OCI-LY7 (cell line): ENCODE measurements around the gene PET100. TPM values are rescaled to one million over a fixed set of nuclear protein-coding genes. Genes with fewer than 3 reads are reported as not detected.

Experiments
- BruUV-seq: library from RNA; stranded (reverse); fragments of 400-500 nt; replicated peaks from 2 replicates; lab custom pipeline; 2021; lab: Mats Ljungman, UMichigan
- CTCF ChIA-PET: fragments of 300-600 bp; sonication (Branson Sonifier 250); formaldehyde crosslinking; loops from one replicate; lab custom pipeline; 2022; ENCODE audit warnings: antibody characterized with exemption; ENCODE audit not compliant: unreplicated experiment; lab: Charles Lee
- POLR2A ChIA-PET: fragments of 300-600 bp; sonication (Branson Sonifier 250); formaldehyde crosslinking; loops from one replicate; lab custom pipeline; 2022; ENCODE audit warnings: antibody characterized with exemption; lab: Charles Lee
- DNase-seq: peaks from one replicate; pipeline ENCODE4 v3.0.0-alpha.2; 2015; ENCODE audit warnings: low spot score
- H2AFZ ChIP-seq: fragments of 200-600 bp; sonication (generic), shearing (Covaris generic); 2 replicates; pipeline ENCODE4 v1.6.1; 2014; ENCODE audit warnings: mild to moderate bottlenecking, antibody characterized with exemption, low read length, moderate library complexity
- H3K27ac ChIP-seq: fragments of 200-600 bp; sonication (generic); 2 replicates; pipeline ENCODE4 v1.5.1; 2014; ENCODE audit warnings: mixed run types, low read depth, mild to moderate bottlenecking, moderate library complexity, low read length, inconsistent platforms; ENCODE audit not compliant: poor library complexity, severe bottlenecking
- H3K36me3 ChIP-seq: fragments of 200-600 bp; sonication (generic); 2 replicates; pipeline ENCODE4 v1.6.1; 2014; ENCODE audit warnings: mild to moderate bottlenecking, antibody characterized with exemption, low read length, moderate library complexity, mixed read lengths; ENCODE audit not compliant: insufficient read depth
- H3K4me1 ChIP-seq: fragments of 200-600 bp; sonication (generic); 2 replicates; pipeline ENCODE4 v1.5.1; 2014; ENCODE audit warnings: mild to moderate bottlenecking, low read length; ENCODE audit not compliant: insufficient read depth, poor library complexity, severe bottlenecking
- H3K4me2 ChIP-seq: fragments of 200-600 bp; sonication (generic); 2 replicates; pipeline ENCODE4 v1.6.1; 2014; ENCODE audit warnings: mild to moderate bottlenecking, low read length
- H3K4me3 ChIP-seq: fragments of 200-600 bp; sonication (generic); 2 replicates; pipeline ENCODE4 v1.5.1; 2014; ENCODE audit warnings: mild to moderate bottlenecking, low read depth, low read length; ENCODE audit not compliant: poor library complexity, severe bottlenecking
- H3K79me2 ChIP-seq: fragments of 200-600 bp; sonication (generic); 2 replicates; pipeline ENCODE4 v1.6.1; 2016; ENCODE audit warnings: low read depth, mild to moderate bottlenecking, low read length, moderate library complexity, mixed read lengths; ENCODE audit not compliant: insufficient read depth
- H3K9me2 ChIP-seq: fragments of 200-600 bp; sonication (generic); 2 replicates; pipeline ENCODE4 v1.6.1; 2016; ENCODE audit warnings: mild to moderate bottlenecking, low read length, mixed read lengths; ENCODE audit not compliant: insufficient read depth
- H3K9me3 ChIP-seq: fragments of 200-600 bp; sonication (generic); 2 replicates; pipeline ENCODE4 v1.6.1; 2014; ENCODE audit warnings: mild to moderate bottlenecking, mixed run types, low read length, mixed read lengths
- H4K20me1 ChIP-seq: fragments of 200-600 bp; sonication (generic); 2 replicates; pipeline ENCODE4 v1.6.1; 2014; ENCODE audit warnings: mild to moderate bottlenecking, antibody characterized with exemption, low read length, moderate library complexity, mixed read lengths; ENCODE audit not compliant: insufficient read depth
- CTCF ChIP-seq: fragments of 200-600 bp; sonication (generic); conservative IDR thresholded peaks from 2 replicates; pipeline ENCODE4 v1.5.1; 2014; ENCODE audit warnings: mild to moderate bottlenecking, antibody characterized with exemption, low read length, moderate library complexity, mixed read lengths
- EZH2phosphoT487 ChIP-seq: fragments of 200-600 bp; sonication (generic); IDR thresholded peaks from 2 replicates; pipeline ENCODE4 v1.6.1; 2018; ENCODE audit warnings: low read depth, borderline replicate concordance, mild to moderate bottlenecking, mixed run types, antibody characterized with exemption, low read length, moderate library complexity, mixed read lengths
- intact Hi-C: fragments of 100-400 bp; cut with micrococcal nuclease; formaldehyde crosslinking; loops from one replicate; pipeline ENCODE4 v1.10.0; 2022; ENCODE audit not compliant: unreplicated experiment
- total RNA-seq, 2 experiments: library from RNA; depleted of rRNA in 1 of 2; stranded (reverse); fragments of >200 nt in 1 of 2; shearing (Covaris generic) in 1 of 2; gene quantifications; 2 replicates each; pipeline ENCODE4 v1.2.3, GENCODE V29; 2014 to 2022

The PET100 gene
- total RNA-seq, 2 experiments from 2014 or later = 48.8 to 118 TPM

- DNase-seq = no peak
- Histone ChIP-seq H2AFZ (no peak overlapping the region), H3K79me2 (no peaks in the 10 kb centered on the region; the same call in 1 of the 2 replicates), H3K9me2 (no peaks in the 10 kb centered on the region), H4K20me1 (no peaks in the 10 kb centered on the region), H3K4me2 (no peak overlapping the region), H3K4me3 (no peak overlapping the region), H3K4me1 (peaks cover 15% of the 10 kb centered on the region), H3K36me3 (no peaks in the 10 kb centered on the region), H3K27ac (no peak overlapping the region), H3K9me3 (no peaks in the 10 kb centered on the region)
- no peak for TF ChIP-seq EZH2phosphoT487
- no peak for TF ChIP-seq CTCF
- ChIA-PET CTCF (no interaction called here), POLR2A (interaction anchor here (1.1 kb wide), 1 partner anchor 9 kb away, joined by 6 read pairs; the partner anchor contains the start of genes PET100 and XAB2)
- no TSS peak for BruUV-seq
- intact Hi-C loops = no loop called here
These were observed 9.3 kb downstream of the PET100 start for GRCh38 chr19:7638802-7639465.

DNA sequence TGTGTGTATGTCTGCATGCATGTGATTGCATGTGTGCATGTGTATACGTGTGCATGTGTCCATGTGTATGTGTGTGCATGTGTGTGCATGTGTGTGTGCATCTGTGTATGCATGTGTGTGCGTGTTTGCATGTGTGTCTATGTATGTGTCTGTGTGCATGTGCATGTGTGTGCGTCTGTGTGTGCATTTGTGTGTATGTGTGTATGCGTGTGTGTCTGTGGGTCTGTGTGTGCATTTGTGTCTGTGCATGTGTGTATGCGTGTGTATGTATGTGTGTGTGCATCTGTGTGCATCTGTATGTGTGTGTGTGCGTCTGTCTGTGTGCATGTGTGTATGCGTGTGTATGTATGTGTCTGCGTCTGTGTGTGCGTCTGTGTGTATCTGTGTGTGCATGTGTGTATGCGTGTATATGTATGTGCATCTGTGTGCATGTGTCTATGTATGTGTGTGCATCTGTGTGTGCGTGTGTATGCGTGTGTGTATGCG is 10.3 kb downstream of the PET100 start:
- Histone ChIP-seq H3K36me3 (no peaks in the 10 kb centered on the region), H3K9me3 (no peaks in the 10 kb centered on the region), H3K79me2 (no peaks in the 10 kb centered on the region; the same call in 1 of the 2 replicates), H4K20me1 (no peaks in the 10 kb centered on the region), H3K27ac (no peak overlapping the region), H3K4me2 (no peak overlapping the region), H3K4me3 (no peak overlapping the region), H3K4me1 (peaks cover 15% of the 10 kb centered on the region), H3K9me2 (no peaks in the 10 kb centered on the region), H2AFZ (no peak overlapping the region)
- no TSS peak for BruUV-seq
- POLR2A ChIA-PET = no interaction called here
- no peak for DNase-seq
- CTCF ChIA-PET = no interaction called here
- TF ChIP-seq EZH2phosphoT487 (no peak), CTCF (no peak)
- intact Hi-C loops = no loop called here

DNA sequence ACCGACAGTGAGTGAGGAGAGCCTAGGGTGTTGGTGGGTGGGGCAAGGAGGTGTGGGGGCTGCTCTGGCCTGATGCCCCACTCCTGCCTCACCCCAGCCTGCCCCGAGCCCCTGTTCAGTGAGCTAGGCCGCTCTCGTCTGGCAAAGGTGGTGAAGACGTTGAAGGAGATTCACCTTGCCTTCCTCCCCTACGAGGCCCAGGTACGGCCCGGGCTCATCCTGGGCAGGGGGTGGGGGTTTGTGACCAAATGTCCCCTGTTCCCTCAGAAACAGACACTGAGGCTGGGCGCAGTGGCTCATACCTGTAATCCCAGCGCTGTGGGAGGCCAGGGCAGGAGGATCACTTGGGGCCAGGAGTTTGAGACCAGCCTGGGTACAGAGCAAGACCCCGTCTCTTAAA is 11.2 kb downstream of the PET100 start:
- CTCF ChIA-PET = interaction anchor here (0.7 kb wide), 1 partner anchor 35 kb away, joined by 3 read pairs; no protein-coding TSS in a partner anchor

More for the DNA sequence above, 11.2 kb downstream of the PET100 start:
- intact Hi-C loops = no loop called here
- BruUV-seq = no TSS peak
- H3K9me3 ChIP-seq = no peaks in the 10 kb centered on the region
- H4K20me1 ChIP-seq = no peaks in the 10 kb centered on the region
- no peaks in the 10 kb centered on the region for H3K9me2 ChIP-seq
- H3K4me3 ChIP-seq = no peak overlapping the region
- no peak overlapping the region for H3K27ac ChIP-seq
- TF ChIP-seq EZH2phosphoT487 (no peak), CTCF (no peak)
- peaks cover 15% of the 10 kb centered on the region for H3K4me1 ChIP-seq
- POLR2A ChIA-PET = no interaction called here
- H3K79me2 ChIP-seq = no peaks in the 10 kb centered on the region; the same call in 1 of the 2 replicates
- no peak for DNase-seq
- H2AFZ ChIP-seq = no peak overlapping the region
- H3K4me2 ChIP-seq = no peak overlapping the region
- H3K36me3 ChIP-seq = no peaks in the 10 kb centered on the region
